HEK293T (cell line): ENCODE results near the gene SUPT4H1.

Experiments
- BHLHE40 ChIP-seq: fragments of 450-650 bp; IDR thresholded peaks from 2 replicates; pipeline ENCODE4 v1.6.1; 2016; ENCODE audit warnings: mild to moderate bottlenecking, moderate library complexity, borderline replicate concordance
- ELF4 ChIP-seq: fragments of 450-650 bp; IDR thresholded peaks from 2 replicates; pipeline ENCODE4 v1.6.1; 2017; ENCODE audit warnings: antibody characterized with exemption
- FOXM1 ChIP-seq: fragments of 450-650 bp; IDR thresholded peaks from 2 replicates; pipeline ENCODE4 v1.6.1; 2017; ENCODE audit warnings: mild to moderate bottlenecking, borderline replicate concordance
- HDGF ChIP-seq: fragments of 450-650 bp; IDR thresholded peaks from 2 replicates; pipeline ENCODE4 v1.6.1; 2017; ENCODE audit warnings: antibody characterized with exemption, borderline replicate concordance
- LEF1 ChIP-seq: fragments of 450-650 bp; IDR thresholded peaks from 2 replicates; pipeline ENCODE4 v1.6.1; 2017; ENCODE audit warnings: mild to moderate bottlenecking, borderline replicate concordance
- SP1 ChIP-seq: fragments of 450-650 bp; IDR thresholded peaks from 2 replicates; pipeline ENCODE4 v1.6.1; 2017
- SUZ12 ChIP-seq: fragments of 450-650 bp; IDR thresholded peaks from 2 replicates; pipeline ENCODE4 v1.6.1; 2016; ENCODE audit warnings: mild to moderate bottlenecking
- TARDBP ChIP-seq: fragments of 450-650 bp; IDR thresholded peaks from 2 replicates; pipeline ENCODE4 v1.6.1; 2016

DNA sequence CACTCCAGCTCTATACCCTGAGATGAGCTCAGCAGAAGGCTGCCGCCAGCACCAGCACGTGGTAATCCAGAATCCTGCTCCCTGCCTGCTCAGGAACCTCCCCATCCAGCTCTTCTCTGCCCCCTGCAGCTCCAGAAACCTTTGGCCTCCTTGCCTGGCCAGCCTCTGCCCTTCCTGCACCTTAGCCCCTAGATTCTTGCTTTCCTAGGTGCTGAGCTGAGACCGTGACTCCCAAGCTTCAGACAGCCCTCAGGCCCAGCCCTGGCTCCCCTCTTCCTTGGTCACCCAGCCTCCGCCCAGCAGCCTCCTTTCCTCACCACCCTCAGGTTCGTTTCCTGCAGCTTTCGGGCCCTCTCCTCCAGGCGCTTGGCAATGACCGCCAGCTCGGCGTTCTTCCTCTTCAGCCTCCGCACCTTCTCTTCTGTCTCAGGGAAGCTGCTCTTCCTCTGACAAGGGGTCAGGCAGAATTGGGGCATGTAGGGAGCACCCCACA lies 26.0 kb downstream of the SUPT4H1 start:
- TF ChIP-seq BHLHE40 (no peak), SUZ12 (no peak), FOXM1 (no peak), LEF1 (no peak), TARDBP (no peak), SP1 (no peak), ELF4 (no peak), HDGF (no peak)
